Measurements from ENCODE around the gene PPIG. TPM values are rescaled to one million over a fixed set of nuclear protein-coding genes. Genes with fewer than 3 reads are reported as not detected.

The PPIG gene
- total and polyA plus RNA-seq, 9 of the 15 experiments (the other 6 are each of a cell fraction or from before 2014, with no cell fraction given): 52.5 to 166 (median 124) TPM

GRCh38 chr2:169584005-169584877, at the start of gene PPIG (continued):
- TF ChIP-seq E2F8 (IDR thresholded peaks at IDR 0.05; ENCODE audit: low read depth, partially characterized antibody) (peak; percentile 92), NR3C1 (CRISPR knock-in tag; IDR thresholded peaks at IDR 0.05) (peak; percentile 69; the same call in 1 of the 2 replicates), HEY1 (CRISPR knock-in tag; IDR thresholded peaks at IDR 0.05; ENCODE audit: borderline replicate concordance) (no peak), GTF2F1 (IDR thresholded peaks at IDR 0.05; ENCODE audit: low read depth, low read length) (peak; percentile 81; the same call in 1 of the 2 replicates), C11orf30 (IDR thresholded peaks at IDR 0.05; ENCODE audit: low read depth) (peak; percentile 96), ARHGAP35 (IDR thresholded peaks at IDR 0.05; ENCODE audit: partially characterized antibody) (no peak), DACH1 (IDR thresholded peaks at IDR 0.05; ENCODE audit: partially characterized antibody) (no peak), POLR2G (IDR thresholded peaks at IDR 0.05; ENCODE audit: low read depth, low read length) (peak; percentile 93), FUS (optimal IDR thresholded peaks at IDR 0.05; ENCODE audit: low read depth, low read length) (no peak), NR2C2 (CRISPR knock-in tag; IDR thresholded peaks at IDR 0.05) (peak; percentile 70; the same call in 1 of the 2 replicates), NR2C2 (tag; IDR thresholded peaks at IDR 0.05) (peak; percentile 82), CBFB (CRISPR knock-in tag; IDR thresholded peaks at IDR 0.05) (0 out of 2 replicates have a peak, but pooled peaks have one; percentile 50), NFIX (CRISPR knock-in tag; IDR thresholded peaks at IDR 0.05; ENCODE audit: low read depth) (no peak), RFX5 (IDR thresholded peaks at IDR 0.05; ENCODE audit: low read depth, low read length) (peak; percentile 59; the same call in 1 of the 2 replicates), ATF6 (CRISPR knock-in tag; IDR thresholded peaks at IDR 0.05) (no peak), FOS (IDR thresholded peaks at IDR 0.05; ENCODE audit: extremely low read depth, insufficient read length) (no peak), MBD1 (CRISPR knock-in tag; IDR thresholded peaks at IDR 0.05) (peak; percentile 92), ZNF449 (CRISPR knock-in tag; IDR thresholded peaks at IDR 0.05) (no peak)
- TF ChIP-seq, protein P1, sequence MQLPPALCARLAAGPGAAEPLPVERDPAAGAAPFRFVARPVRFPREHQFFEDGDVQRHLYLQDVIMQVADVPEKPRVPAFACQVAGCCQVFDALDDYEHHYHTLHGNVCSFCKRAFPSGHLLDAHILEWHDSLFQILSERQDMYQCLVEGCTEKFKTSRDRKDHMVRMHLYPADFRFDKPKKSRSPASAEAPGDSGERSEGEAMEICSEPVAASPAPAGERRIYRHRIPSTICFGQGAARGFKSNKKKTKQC (CRISPR knock-in tag; IDR thresholded peaks at IDR 0.05): peak; percentile 95
